CD14-positive monocyte (primary cell): ENCODE results near the gene LRRFIP1. TPM values are rescaled to one million over a fixed set of nuclear protein-coding genes. Genes with fewer than 3 reads are reported as not detected.
A peak's percentile ranks its signal among the peaks of the same experiment; 100 is the strongest.

Experiments used
- DNase-seq, 3 donors: peaks; one replicate each; pipeline ENCODE4 v3.0.0-alpha.2; 2011 to 2022
- H2AFZ ChIP-seq: 2 replicates; pipeline ENCODE4 v1.6.0; 2012; ENCODE audit warnings: mild to moderate bottlenecking, low read depth, low read length, inconsistent platforms; ENCODE audit not compliant: insufficient read depth, poor library complexity, severe bottlenecking
- H3K27ac ChIP-seq, 2 donors: 1 replicate in 1 of 2; 2 replicates in 1 of 2; pipeline ENCODE4 v1.5.1; 2012 to 2013; ENCODE audit warnings: low read length in 2 of 2, control low read depth in 1 of 2, inconsistent platforms in 1 of 2, low read depth in 1 of 2, mild to moderate bottlenecking in 1 of 2
- H3K27me3 ChIP-seq, 2 donors: one replicate each; pipeline versions ENCODE4 v1.6.0 to v1.6.1; 2011 to 2013; ENCODE audit warnings: low read length in 2 of 2; ENCODE audit not compliant: control insufficient read depth in 2 of 2, insufficient read depth in 2 of 2
- H3K36me3 ChIP-seq, 2 donors: replicated peaks in 1 of 2; 1 replicate in 1 of 2; 2 replicates in 1 of 2; pipeline versions ENCODE4 v1.5.1 to v1.6.1; 2012 to 2013; ENCODE audit warnings: low read length in 2 of 2, control low read depth in 1 of 2, inconsistent platforms in 1 of 2, mild to moderate bottlenecking in 1 of 2; ENCODE audit not compliant: insufficient read depth in 2 of 2, control insufficient read depth in 1 of 2
- H3K4me1 ChIP-seq, 2 donors: 1 replicate in 1 of 2; 2 replicates in 1 of 2; pipeline versions ENCODE4 v1.5.1 to v1.6.1; 2012 to 2013; ENCODE audit warnings: low read length in 2 of 2, control low read depth in 1 of 2, inconsistent platforms in 1 of 2, mild to moderate bottlenecking in 1 of 2, moderate library complexity in 1 of 2; ENCODE audit not compliant: insufficient read depth in 2 of 2, control insufficient read depth in 1 of 2
- H3K4me2 ChIP-seq: replicated peaks from 2 replicates; pipeline ENCODE3; 2012; ENCODE audit warnings: low read length, moderate library complexity, mild to moderate bottlenecking; ENCODE audit not compliant: poor library complexity, severe bottlenecking; ENCODE audit errors: extremely low read depth
- H3K4me3 ChIP-seq, 3 experiments: fragments of 200-600 bp in 1 of 3; sonication (generic) in 1 of 3; replicated peaks in 1 of 3; 1 replicate in 2 of 3; 2 replicates in 1 of 3; pipeline ENCODE4 v1.5.1; 2011 to 2013; ENCODE audit warnings: low read length in 3 of 3, mild to moderate bottlenecking in 3 of 3, control low read depth in 2 of 3, low read depth in 2 of 3, inconsistent platforms in 1 of 3, moderate library complexity in 1 of 3
- H3K79me2 ChIP-seq: 2 replicates; pipeline ENCODE4 v1.6.0; 2012; ENCODE audit warnings: mild to moderate bottlenecking, control low read depth, inconsistent platforms, low read length, moderate library complexity; ENCODE audit not compliant: insufficient read depth
- H3K9ac ChIP-seq: 2 replicates; pipeline ENCODE4 v1.6.0; 2017; ENCODE audit warnings: low read length, mild to moderate bottlenecking; ENCODE audit not compliant: insufficient read depth, poor library complexity, severe bottlenecking
- H3K9me3 ChIP-seq, 2 donors: replicated peaks in 1 of 2; 1 replicate in 1 of 2; 2 replicates in 1 of 2; pipeline versions ENCODE4 v1.5.1 to v1.6.1; 2012 to 2013; ENCODE audit warnings: low read length in 2 of 2, control low read depth in 1 of 2; ENCODE audit not compliant: control insufficient read depth in 1 of 2, insufficient read depth in 1 of 2
- H4K20me1 ChIP-seq: 2 replicates; pipeline ENCODE4 v1.6.0; 2012; ENCODE audit warnings: mild to moderate bottlenecking, low read length, control low read depth, moderate library complexity; ENCODE audit not compliant: insufficient read depth
- H3K27ac Mint-ChIP-seq, 7 donors: one replicate each; pipeline ENCODE4 v1.8.0; 2020; ENCODE audit warnings: mild to moderate bottlenecking in 7 of 7, mixed read lengths in 7 of 7, moderate library complexity in 6 of 7, inconsistent platforms in 2 of 7
- H3K27me3 Mint-ChIP-seq, 3 donors: one replicate each; pipeline ENCODE4 v1.8.0; 2021 to 2022; ENCODE audit warnings: low read depth in 3 of 3, mild to moderate bottlenecking in 3 of 3, mixed read lengths in 3 of 3, moderate library complexity in 3 of 3, inconsistent platforms in 1 of 3
- H3K36me3 Mint-ChIP-seq, 2 donors: one replicate each; pipeline ENCODE4 v1.8.0; 2020; ENCODE audit warnings: mixed read lengths in 2 of 2, inconsistent platforms in 1 of 2, mild to moderate bottlenecking in 1 of 2
- H3K4me1 Mint-ChIP-seq: one replicate; pipeline ENCODE4 v1.8.0; 2020; ENCODE audit warnings: mild to moderate bottlenecking, mixed read lengths
- H3K4me3 Mint-ChIP-seq, 2 donors: one replicate each; pipeline ENCODE4 v1.8.0; 2020; ENCODE audit warnings: mild to moderate bottlenecking in 2 of 2, mixed read lengths in 2 of 2, moderate library complexity in 1 of 2
- H3K9me3 Mint-ChIP-seq, 7 donors: one replicate each; pipeline ENCODE4 v1.8.0; 2020 to 2022; ENCODE audit warnings: mixed read lengths in 7 of 7, mild to moderate bottlenecking in 6 of 7, moderate library complexity in 6 of 7, inconsistent platforms in 2 of 7
- CTCF ChIP-seq: fragments of 200-600 bp; IDR thresholded peaks from one replicate; pipeline ENCODE4 v1.8.0; 2022; ENCODE audit warnings: antibody characterized with exemption, mild to moderate bottlenecking
- WGBS: methylation state at CpG from one replicate; pipeline ENCODE4 v1.1.5; 2013; ENCODE audit warnings: missing lambda C conversion rate; ENCODE audit not compliant: insufficient coverage; 5-methylcytosine and 5-hydroxymethylcytosine counted together
- intact Hi-C, 2 donors: fragments of 100-400 bp; cut with micrococcal nuclease; formaldehyde crosslinking; loops; one replicate each; pipeline versions ENCODE4 v1.15.0 to v1.15.1; 2023
- polyA plus RNA-seq, 3 donors: library from polyadenylated mRNA; depleted of rRNA in 1 of 3; unstranded in 2 of 3; stranded (reverse) in 1 of 3; fragments of 300-500 nt in 2 of 3; fragments of >200 nt in 1 of 3; fragmentation: Illumina TruSeq in 2 of 3; gene quantifications; 1 replicate in 2 of 3; 2 replicates in 1 of 3; pipeline ENCODE4 v1.2.3, GENCODE V29; 2012 to 2021

The LRRFIP1 gene
- polyA plus RNA-seq, 3 donors: 67.3 to 148 (median 98.3) TPM

GRCh38 chr2:237712477-237713377, 85.3 kb downstream of the LRRFIP1 start:
- Histone ChIP-seq H3K9me3 (no peaks in the 10 kb centered on the region), H3K27me3 (no peaks in the 10 kb centered on the region), H3K27ac (no peak overlapping the region), H3K4me3 (no peak overlapping the region), H3K79me2 (peaks cover 100% of the 10 kb centered on the region), H2AFZ (no peak overlapping the region), H3K4me2 (no peak overlapping the region), H4K20me1 (peaks cover 100% of the 10 kb centered on the region), H3K36me3 (peaks cover 53 to 80% of the 10 kb centered on the region in 2 donors), H3K4me1 (peaks cover 19 to 28% of the 10 kb centered on the region in 2 donors), H3K9ac (no peak overlapping the region)
- TF ChIP-seq CTCF: no peak
- WGBS: 96% methylated on average over 16 of the region's 26 CpGs
- peak overlapping the region in 3 of 7 donors; percentile 12 to 61 (median 16) for H3K27ac Mint-ChIP-seq
- no peak for DNase-seq
- H3K27me3 Mint-ChIP-seq: no peaks in the 10 kb centered on the region
- peaks cover 40% of the 10 kb centered on the region for H3K4me1 Mint-ChIP-seq
- peaks cover 63 to 81% of the 10 kb centered on the region in 2 donors for H3K36me3 Mint-ChIP-seq
- intact Hi-C loops: loop anchor here in 1 of 2 donors (2.0 kb wide), 1 partner anchor 14 kb away; no protein-coding TSS in a partner anchor
- peaks cover 0 to 2% (median 0%) of the 10 kb centered on the region in 7 donors for H3K9me3 Mint-ChIP-seq
- no peak overlapping the region for H3K4me3 Mint-ChIP-seq

GRCh38 chr2:237714690-237715458, 87.5 kb downstream of the LRRFIP1 start:
- peak overlapping the region; percentile 24 to 59 for H3K4me3 Mint-ChIP-seq
- no peaks in the 10 kb centered on the region for H3K9me3 Mint-ChIP-seq
- intact Hi-C loops: no loop called here
- H3K27me3 ChIP-seq: no peaks in the 10 kb centered on the region
- H3K36me3 Mint-ChIP-seq: peaks cover 63 to 81% of the 10 kb centered on the region in 2 donors
- no peak overlapping the region for H2AFZ ChIP-seq
- peak overlapping the region in 6 of 7 donors; percentile 37 to 84 (median 64) for H3K27ac Mint-ChIP-seq
- H3K4me3 ChIP-seq: no peak overlapping the region
- no peaks in the 10 kb centered on the region for H3K9me3 ChIP-seq
- H3K79me2 ChIP-seq: peaks cover 100% of the 10 kb centered on the region
- H3K27me3 Mint-ChIP-seq: no peaks in the 10 kb centered on the region
- 88% methylated on average over 10 of the region's 14 CpGs for WGBS
- no peak overlapping the region for H3K9ac ChIP-seq
- peaks cover 100% of the 10 kb centered on the region for H4K20me1 ChIP-seq
- H3K36me3 ChIP-seq: peaks cover 49 to 76% of the 10 kb centered on the region in 2 donors
- peak overlapping the region; percentile 6 for H3K4me2 ChIP-seq
- H3K4me1 ChIP-seq: peaks cover 14 to 20% of the 10 kb centered on the region in 2 donors
- peaks cover 38% of the 10 kb centered on the region for H3K4me1 Mint-ChIP-seq
- peak overlapping the region; percentile 2 to 61 for H3K27ac ChIP-seq
- TF ChIP-seq CTCF: no peak
- DNase-seq: no peak
